NT2/D1 (cell line): ENCODE data around the gene MED6.
A peak's percentile ranks its signal among the peaks of the same experiment; 100 is the strongest.

Experiments
- DNase-seq: peaks from one replicate; pipeline ENCODE4 v3.0.0-alpha.2; 2011; ENCODE audit warnings: low read depth, low spot score
- H3K27me3 ChIP-seq: 2 replicates; pipeline ENCODE4 v1.6.0; 2011; ENCODE audit warnings: mild to moderate bottlenecking; ENCODE audit not compliant: insufficient read length, insufficient read depth
- H3K36me3 ChIP-seq: 2 replicates; pipeline ENCODE4 v1.6.1; 2011; ENCODE audit warnings: mild to moderate bottlenecking, low read length, mixed read lengths; ENCODE audit not compliant: insufficient read depth, insufficient read length
- H3K4me1 ChIP-seq: 2 replicates; pipeline ENCODE4 v1.5.1; 2011; ENCODE audit not compliant: insufficient read depth, insufficient read length
- H3K4me3 ChIP-seq: 2 replicates; pipeline ENCODE4 v1.5.1; 2011; ENCODE audit warnings: low read depth; ENCODE audit not compliant: insufficient read length
- H3K9ac ChIP-seq: 2 replicates; pipeline ENCODE4 v1.6.0; 2011; ENCODE audit warnings: low read depth; ENCODE audit not compliant: insufficient read length
- H3K9me3 ChIP-seq: 2 replicates; pipeline ENCODE4 v1.5.1; 2011; ENCODE audit warnings: mild to moderate bottlenecking, low read length; ENCODE audit not compliant: insufficient read depth
- SUZ12 ChIP-seq: IDR thresholded peaks from 2 replicates; pipeline ENCODE4 v1.6.1; 2011; ENCODE audit not compliant: insufficient read length, insufficient read depth; ENCODE audit errors: extremely low read depth
- YY1 ChIP-seq: IDR thresholded peaks from 2 replicates; pipeline ENCODE4 v1.6.1; 2011; ENCODE audit not compliant: insufficient read length, insufficient read depth
- ZNF274 ChIP-seq: IDR thresholded peaks from 2 replicates; pipeline ENCODE4 v1.6.1; 2011; ENCODE audit warnings: mild to moderate bottlenecking, low read depth, low read length

Gene MED6

GRCh38 chr14:70600382-70601157 lies at the start of gene MED6:
MED6 (minus strand) TSS chr14:70600655; CDS start chr14:70600637, 18 bp downstream.
- DNase-seq: peak; percentile 85
- Histone ChIP-seq H3K27me3 (no peaks in the 10 kb centered on the region), H3K9me3 (no peaks in the 10 kb centered on the region), H3K4me1 (no peaks in the 10 kb centered on the region), H3K4me3 (peak within 1 kb of the TSS; percentile 94), H3K36me3 (peaks cover 13% of the 10 kb centered on the region), H3K9ac (peak within 1 kb of the TSS; percentile 90)
- no peak for TF ChIP-seq SUZ12
- peak; percentile 73 for TF ChIP-seq YY1

GRCh38 chr14:70649803-70650202 lies 49.3 kb upstream of the MED6 start:
- no peaks in the 10 kb centered on the region for H3K36me3 ChIP-seq
- DNase-seq: no peak
- H3K4me1 ChIP-seq: no peaks in the 10 kb centered on the region
- H3K9me3 ChIP-seq: no peaks in the 10 kb centered on the region
- H3K9ac ChIP-seq: no peak overlapping the region
- TF ChIP-seq YY1 (no peak), SUZ12 (no peak), ZNF274 (no peak)
- H3K4me3 ChIP-seq: no peak overlapping the region
- H3K27me3 ChIP-seq: no peaks in the 10 kb centered on the region

GRCh38 chr14:70648346-70648745 lies 47.9 kb upstream of the MED6 start:
- Histone ChIP-seq H3K27me3 (peaks cover 12% of the 10 kb centered on the region), H3K36me3 (no peaks in the 10 kb centered on the region), H3K4me1 (peaks cover under 1% of the 10 kb centered on the region), H3K9me3 (no peaks in the 10 kb centered on the region), H3K4me3 (no peak overlapping the region), H3K9ac (no peak overlapping the region)
- DNase-seq: no peak
- TF ChIP-seq YY1: no peak
- no peak for TF ChIP-seq ZNF274
- TF ChIP-seq SUZ12: no peak

GRCh38 chr14:70646705-70647104 lies 46.2 kb upstream of the MED6 start:
- H3K27me3 ChIP-seq: peaks cover 26% of the 10 kb centered on the region
- H3K9me3 ChIP-seq: no peaks in the 10 kb centered on the region
- no peak overlapping the region for H3K4me3 ChIP-seq
- peaks cover 2% of the 10 kb centered on the region for H3K4me1 ChIP-seq
- TF ChIP-seq YY1: no peak
- no peak for TF ChIP-seq ZNF274
- no peak for TF ChIP-seq SUZ12
- no peaks in the 10 kb centered on the region for H3K36me3 ChIP-seq
- no peak overlapping the region for H3K9ac ChIP-seq
- no peak for DNase-seq

- no peak overlapping the region for H3K9ac ChIP-seq
- DNase-seq: no peak
- H3K4me1 ChIP-seq: peaks cover 4% of the 10 kb centered on the region
- TF ChIP-seq YY1 (no peak), SUZ12 (no peak), ZNF274 (no peak)
- H3K9me3 ChIP-seq: no peaks in the 10 kb centered on the region
- no peaks in the 10 kb centered on the region for H3K36me3 ChIP-seq
- no peak overlapping the region for H3K4me3 ChIP-seq
- H3K27me3 ChIP-seq: peaks cover 31% of the 10 kb centered on the region
These were observed 45.4 kb upstream of the MED6 start for GRCh38 chr14:70645892-70646291.

GRCh38 chr14:70643967-70644366 lies 43.5 kb upstream of the MED6 start:
- no peak for DNase-seq
- Histone ChIP-seq H3K9ac (no peak overlapping the region), H3K4me1 (peaks cover 4% of the 10 kb centered on the region), H3K27me3 (peaks cover 43% of the 10 kb centered on the region), H3K4me3 (no peak overlapping the region), H3K36me3 (no peaks in the 10 kb centered on the region), H3K9me3 (no peaks in the 10 kb centered on the region)
- no peak for TF ChIP-seq YY1
- no peak for TF ChIP-seq SUZ12
- no peak for TF ChIP-seq ZNF274

GRCh38 chr14:70642303-70643235 lies 42.1 kb upstream of the MED6 start:
- no peak for DNase-seq
- peaks cover 4% of the 10 kb centered on the region for H3K4me1 ChIP-seq

More at GRCh38 chr14:70642303-70643235, 42.1 kb upstream of the MED6 start:
- Histone ChIP-seq H3K27me3 (peaks cover 43% of the 10 kb centered on the region), H3K9ac (peak overlapping the region; percentile 77), H3K36me3 (no peaks in the 10 kb centered on the region), H3K4me3 (peak overlapping the region; percentile 56), H3K9me3 (no peaks in the 10 kb centered on the region)
- TF ChIP-seq ZNF274 (no peak), SUZ12 (no peak), YY1 (no peak)
